ENCODE results near the gene MRE11. TPM values are rescaled to one million over a fixed set of nuclear protein-coding genes. Genes with fewer than 3 reads are reported as not detected.

Gene MRE11
- total and polyA plus RNA-seq, 10 of the 15 experiments (the other 5 are each of a cell fraction or from before 2014, with no cell fraction given): 16.2 to 39.2 (median 26.9) TPM

DNA sequence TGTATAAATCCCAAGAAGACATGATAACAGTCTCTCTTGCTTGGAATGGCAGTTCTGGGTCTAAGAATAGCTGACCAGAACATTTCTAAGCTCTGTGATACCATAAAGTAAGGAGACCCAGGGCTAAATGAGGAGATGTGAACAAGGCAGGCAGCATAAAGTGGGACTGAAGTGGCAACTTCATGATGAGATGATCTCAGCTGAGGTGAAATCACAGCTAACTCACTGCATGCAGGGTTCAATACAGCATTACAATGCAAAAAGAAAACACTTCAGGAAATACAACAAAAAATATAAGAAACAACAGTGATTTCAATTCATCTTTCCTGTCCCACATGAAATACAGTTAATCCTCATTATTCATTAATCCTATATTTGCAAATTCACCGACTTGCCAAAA is 44.6 kb downstream of the MRE11 start:
- 90% methylated on average over 1 of the region's 1 CpG for WGBS (ENCODE audit: insufficient coverage, insufficient replicate concordance, low lambda C conversion rate, missing lambda C conversion rate)
- Histone ChIP-seq H3K4me2 (ENCODE audit: control insufficient read depth, insufficient read depth) (no peak overlapping the region), H3K4me1 (ENCODE audit: control insufficient read depth, insufficient read depth, low read length) (no peaks in the 10 kb centered on the region), H2AFZ (ENCODE audit: control insufficient read depth, low read depth, low read length) (no peak overlapping the region), H3K36me3 (ENCODE audit: control insufficient read depth in 2 of 2, insufficient read depth in 2 of 2, low read length in 1 of 2) (no peaks in the 10 kb centered on the region; a peak in 2 of 4 replicates), H3K27ac (ENCODE audit: control insufficient read depth, insufficient read depth) (no peak overlapping the region), H3K9ac (ENCODE audit: control insufficient read depth, insufficient read depth, low read length) (no peak overlapping the region), H3K9me3 (replicated peaks; ENCODE audit: control insufficient read depth, insufficient read depth, low read length) (no peaks in the 10 kb centered on the region; the same call in 2 of the 3 replicates), H4K20me1 (ENCODE audit: control insufficient read depth, insufficient read depth) (no peaks in the 10 kb centered on the region), H3K4me3 (no peak overlapping the region), H3K27me3 (replicated peaks in 1 of 2; ENCODE audit: control insufficient read depth in 2 of 2, insufficient read depth in 2 of 2, low read length in 1 of 2) (no peaks in the 10 kb centered on the region), H3K79me2 (ENCODE audit: control insufficient read depth, insufficient read depth, low read length) (no peaks in the 10 kb centered on the region)
- ChIA-PET POLR2A (no interaction called here), CTCF (interaction anchor here (0.8 to 1.2 kb wide), 2 partner anchors 8 to 54 kb away, joined by 3 read pairs; no protein-coding TSS in a partner anchor), RAD21 (ENCODE audit: unreplicated experiment) (no interaction called here), SMC1A (ENCODE audit: uncharacterized antibody, unreplicated experiment) (interaction anchor here (0.8 to 1.1 kb wide), 3 partner anchors 12 to 46 kb away, joined by 3 read pairs; no protein-coding TSS in a partner anchor)
- in situ Hi-C loops (cut with MboI): no loop called here
- DNase-seq (ENCODE audit: low read depth, low spot score) (no peak), ATAC-seq (no peak), FAIRE-seq (no peak)
- intact Hi-C loops (cut with micrococcal nuclease; ENCODE audit: unreplicated experiment): no loop called here
- no TSS peak for BruUV-seq (replicated peaks)
- TF ChIP-seq YBX1 (IDR thresholded peaks at IDR 0.05) (no peak), MYC (IDR thresholded peaks at IDR 0.05; ENCODE audit: insufficient read depth, insufficient read length, insufficient replicate concordance, low read length, severe bottlenecking) (no peak), SMARCA5 (IDR thresholded peaks at IDR 0.05) (no peak), ZNF592 (IDR thresholded peaks at IDR 0.05) (no peak), NFYB (IDR thresholded peaks at IDR 0.05; ENCODE audit: insufficient read depth, low read depth, low read length) (no peak), JUND (IDR thresholded peaks at IDR 0.05; ENCODE audit: low read depth, low read length) (no peak), POU2F2 (IDR thresholded peaks at IDR 0.05; ENCODE audit: borderline replicate concordance, low read depth, low read length) (no peak), RCOR1 (conservative IDR thresholded peaks at IDR 0.05; ENCODE audit: low read depth, low read length) (no peak), CEBPB (IDR thresholded peaks at IDR 0.05; ENCODE audit: borderline replicate concordance in 1 of 2, low read depth in 2 of 2, low read length in 2 of 2) (no peak), CHD1 (IDR thresholded peaks at IDR 0.05; ENCODE audit: low read depth, low read length) (no peak), EED (IDR thresholded peaks at IDR 0.05; ENCODE audit: low read depth) (no peak), PAX8 (IDR thresholded peaks at IDR 0.05) (no peak), JUNB (IDR thresholded peaks at IDR 0.05) (no peak), POLR2AphosphoS2 (IDR thresholded peaks at IDR 0.05; ENCODE audit: low read depth, low read length) (no peak)
- TF ChIP-seq, protein P1, sequence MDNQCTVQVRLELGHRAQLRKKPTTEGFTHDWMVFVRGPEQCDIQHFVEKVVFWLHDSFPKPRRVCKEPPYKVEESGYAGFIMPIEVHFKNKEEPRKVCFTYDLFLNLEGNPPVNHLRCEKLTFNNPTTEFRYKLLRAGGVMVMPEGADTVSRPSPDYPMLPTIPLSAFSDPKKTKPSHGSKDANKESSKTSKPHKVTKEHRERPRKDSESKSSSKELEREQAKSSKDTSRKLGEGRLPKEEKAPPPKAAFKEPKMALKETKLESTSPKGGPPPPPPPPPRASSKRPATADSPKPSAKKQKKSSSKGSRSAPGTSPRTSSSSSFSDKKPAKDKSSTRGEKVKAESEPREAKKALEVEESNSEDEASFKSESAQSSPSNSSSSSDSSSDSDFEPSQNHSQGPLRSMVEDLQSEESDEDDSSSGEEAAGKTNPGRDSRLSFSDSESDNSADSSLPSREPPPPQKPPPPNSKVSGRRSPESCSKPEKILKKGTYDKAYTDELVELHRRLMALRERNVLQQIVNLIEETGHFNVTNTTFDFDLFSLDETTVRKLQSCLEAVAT (IDR thresholded peaks at IDR 0.05): no peak
- TF ChIP-seq, protein P2, sequence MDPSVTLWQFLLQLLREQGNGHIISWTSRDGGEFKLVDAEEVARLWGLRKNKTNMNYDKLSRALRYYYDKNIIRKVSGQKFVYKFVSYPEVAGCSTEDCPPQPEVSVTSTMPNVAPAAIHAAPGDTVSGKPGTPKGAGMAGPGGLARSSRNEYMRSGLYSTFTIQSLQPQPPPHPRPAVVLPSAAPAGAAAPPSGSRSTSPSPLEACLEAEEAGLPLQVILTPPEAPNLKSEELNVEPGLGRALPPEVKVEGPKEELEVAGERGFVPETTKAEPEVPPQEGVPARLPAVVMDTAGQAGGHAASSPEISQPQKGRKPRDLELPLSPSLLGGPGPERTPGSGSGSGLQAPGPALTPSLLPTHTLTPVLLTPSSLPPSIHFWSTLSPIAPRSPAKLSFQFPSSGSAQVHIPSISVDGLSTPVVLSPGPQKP (IDR thresholded peaks at IDR 0.05; ENCODE audit: low read depth, low read length): no peak
- TF ChIP-seq, protein P3, sequence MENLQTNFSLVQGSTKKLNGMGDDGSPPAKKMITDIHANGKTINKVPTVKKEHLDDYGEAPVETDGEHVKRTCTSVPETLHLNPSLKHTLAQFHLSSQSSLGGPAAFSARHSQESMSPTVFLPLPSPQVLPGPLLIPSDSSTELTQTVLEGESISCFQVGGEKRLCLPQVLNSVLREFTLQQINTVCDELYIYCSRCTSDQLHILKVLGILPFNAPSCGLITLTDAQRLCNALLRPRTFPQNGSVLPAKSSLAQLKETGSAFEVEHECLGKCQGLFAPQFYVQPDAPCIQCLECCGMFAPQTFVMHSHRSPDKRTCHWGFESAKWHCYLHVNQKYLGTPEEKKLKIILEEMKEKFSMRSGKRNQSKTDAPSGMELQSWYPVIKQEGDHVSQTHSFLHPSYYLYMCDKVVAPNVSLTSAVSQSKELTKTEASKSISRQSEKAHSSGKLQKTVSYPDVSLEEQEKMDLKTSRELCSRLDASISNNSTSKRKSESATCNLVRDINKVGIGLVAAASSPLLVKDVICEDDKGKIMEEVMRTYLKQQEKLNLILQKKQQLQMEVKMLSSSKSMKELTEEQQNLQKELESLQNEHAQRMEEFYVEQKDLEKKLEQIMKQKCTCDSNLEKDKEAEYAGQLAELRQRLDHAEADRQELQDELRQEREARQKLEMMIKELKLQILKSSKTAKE (IDR thresholded peaks at IDR 0.05; ENCODE audit: low read depth, poor library complexity, severe bottlenecking): no peak
